ENCODE results near the gene STPG4.

The STPG4 gene

GRCh38 chr2:47051562-47051961 is 103.5 kb downstream of the STPG4 start:
- H3K36me3 ChIP-seq (ENCODE audit: insufficient read depth, low read length): no peaks in the 10 kb centered on the region
- DNase-seq (ENCODE audit: low read depth, low spot score): no peak
- H3K27ac ChIP-seq: no peak overlapping the region
- no peak for TF ChIP-seq FOXP2 (optimal IDR thresholded peaks at IDR 0.05; ENCODE audit: control extremely low read depth, extremely low read length, insufficient read depth)
- no peak overlapping the region for H3K4me3 ChIP-seq
- no peak overlapping the region for H3K9ac ChIP-seq (ENCODE audit: insufficient read length)
- H3K9me3 ChIP-seq (ENCODE audit: low read depth, low read length): no peaks in the 10 kb centered on the region

- TF ChIP-seq POLR2AphosphoS5 (IDR thresholded peaks at IDR 0.05; ENCODE audit: borderline replicate concordance, low read depth, low read length): no peak
- TF ChIP-seq FOXP2 (optimal IDR thresholded peaks at IDR 0.05; ENCODE audit: control extremely low read depth, extremely low read length, insufficient read depth): no peak
- no peak for TF ChIP-seq EZH2 (IDR thresholded peaks at IDR 0.05)
- no peak for DNase-seq (ENCODE audit: low read depth, low spot score)
- Histone ChIP-seq H3K9me3 (ENCODE audit: low read depth, low read length) (no peaks in the 10 kb centered on the region), H3K9ac (ENCODE audit: insufficient read length) (no peak overlapping the region), H3K4me3 (no peak overlapping the region), H3K36me3 (ENCODE audit: insufficient read depth, low read length) (no peaks in the 10 kb centered on the region), H3K27ac (no peak overlapping the region)
Observed at GRCh38 chr2:47050762-47051161, 104.3 kb downstream of the STPG4 start.

DNA sequence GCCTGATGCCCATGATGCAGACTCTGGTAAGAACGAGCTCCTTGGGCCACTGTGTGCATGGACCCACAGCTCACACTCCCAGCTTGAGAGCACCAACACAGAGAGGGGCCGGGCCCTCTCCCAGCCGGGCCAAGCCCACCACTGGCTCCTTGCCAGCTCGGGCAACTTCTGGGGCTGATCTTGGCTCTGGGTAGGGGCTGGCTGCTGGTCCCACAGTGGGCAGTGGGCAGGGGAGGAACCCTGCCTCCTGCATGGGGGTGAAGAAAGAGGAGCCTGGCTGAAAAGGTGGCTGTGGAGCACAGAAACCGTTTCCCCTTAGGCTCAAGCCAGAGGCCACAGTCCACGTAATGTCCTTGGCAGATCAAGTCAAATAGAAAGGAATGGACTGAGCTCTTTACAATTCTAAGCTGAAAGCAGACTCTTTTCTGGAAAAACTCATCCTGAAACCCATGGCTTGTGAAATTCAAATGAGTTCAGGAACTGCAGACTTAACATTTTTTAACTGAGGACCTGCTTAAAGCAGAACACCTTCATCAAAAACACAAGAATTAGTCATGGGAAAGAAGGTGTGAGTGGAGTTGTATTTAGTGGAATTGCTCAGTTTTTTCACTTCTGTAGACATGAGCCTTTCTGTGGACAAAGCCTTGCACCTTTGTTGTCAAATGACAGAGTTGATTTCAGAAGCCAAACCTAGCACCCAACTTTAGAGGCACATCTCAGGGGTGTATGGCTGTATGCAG is 104.9 kb downstream of the STPG4 start:
- no peaks in the 10 kb centered on the region for H3K36me3 ChIP-seq (ENCODE audit: insufficient read depth, low read length)
- H3K4me3 ChIP-seq: no peak overlapping the region
- H3K9ac ChIP-seq (ENCODE audit: insufficient read length): no peak overlapping the region
- H3K27ac ChIP-seq: no peak overlapping the region
- TF ChIP-seq FOXP2 (optimal IDR thresholded peaks at IDR 0.05; ENCODE audit: control extremely low read depth, extremely low read length, insufficient read depth) (no peak), EZH2 (IDR thresholded peaks at IDR 0.05) (no peak), POLR2AphosphoS5 (IDR thresholded peaks at IDR 0.05; ENCODE audit: borderline replicate concordance, low read depth, low read length) (no peak)
- H3K9me3 ChIP-seq (ENCODE audit: low read depth, low read length): no peaks in the 10 kb centered on the region
- no peak for DNase-seq (ENCODE audit: low read depth, low spot score)

- TF ChIP-seq FOXP2 (optimal IDR thresholded peaks at IDR 0.05; ENCODE audit: control extremely low read depth, extremely low read length, insufficient read depth): no peak
- no peak for TF ChIP-seq POLR2AphosphoS5 (IDR thresholded peaks at IDR 0.05; ENCODE audit: borderline replicate concordance, low read depth, low read length)
- TF ChIP-seq EZH2 (IDR thresholded peaks at IDR 0.05): no peak
- Histone ChIP-seq H3K4me3 (no peak overlapping the region), H3K36me3 (ENCODE audit: insufficient read depth, low read length) (no peaks in the 10 kb centered on the region), H3K9ac (ENCODE audit: insufficient read length) (no peak overlapping the region), H3K27ac (no peak overlapping the region), H3K9me3 (ENCODE audit: low read depth, low read length) (no peaks in the 10 kb centered on the region)
- DNase-seq (ENCODE audit: low read depth, low spot score): no peak
Observed at GRCh38 chr2:47049502-47049901, 105.6 kb downstream of the STPG4 start.

DNA sequence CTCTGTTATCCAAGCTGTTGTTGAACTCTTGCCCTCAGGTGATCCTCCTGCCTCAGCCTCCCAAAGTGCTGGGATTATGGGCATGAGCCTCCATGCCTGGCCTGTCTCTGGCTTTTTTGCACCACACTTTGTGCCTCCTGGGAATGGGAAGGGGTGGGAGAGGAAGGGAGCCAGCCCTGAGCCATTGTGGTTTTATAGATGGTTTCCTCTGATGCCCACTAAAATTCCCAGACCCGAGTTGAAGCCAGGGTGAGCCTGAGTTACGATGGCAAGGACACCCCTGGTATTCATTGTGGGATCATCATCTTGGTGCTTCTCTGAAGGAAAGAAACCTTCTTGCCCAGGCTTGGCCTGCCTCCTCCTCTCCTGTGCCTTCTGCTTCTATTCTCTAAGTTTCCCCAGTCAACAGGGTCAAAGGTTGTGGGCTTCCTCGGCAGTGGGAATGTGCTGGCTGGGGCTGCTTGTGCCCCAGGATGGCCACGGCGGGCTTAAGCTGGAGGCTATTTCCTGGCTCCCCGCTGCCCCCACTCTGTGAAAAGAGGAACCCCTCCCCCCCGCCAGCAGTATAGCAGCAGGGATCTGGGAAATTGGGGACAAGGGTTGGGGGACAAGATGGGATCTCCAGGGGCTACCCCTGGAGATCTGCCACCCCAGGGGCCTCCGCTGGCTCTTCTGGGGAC is 106.2 kb downstream of the STPG4 start:
- no peak for TF ChIP-seq FOXP2 (optimal IDR thresholded peaks at IDR 0.05; ENCODE audit: control extremely low read depth, extremely low read length, insufficient read depth)
- no peak for TF ChIP-seq EZH2 (IDR thresholded peaks at IDR 0.05)
- no peak for TF ChIP-seq POLR2AphosphoS5 (IDR thresholded peaks at IDR 0.05; ENCODE audit: borderline replicate concordance, low read depth, low read length)
- Histone ChIP-seq H3K27ac (no peak overlapping the region), H3K4me3 (no peak overlapping the region), H3K9ac (ENCODE audit: insufficient read length) (no peak overlapping the region), H3K36me3 (ENCODE audit: insufficient read depth, low read length) (no peaks in the 10 kb centered on the region), H3K9me3 (ENCODE audit: low read depth, low read length) (no peaks in the 10 kb centered on the region)
- no peak for DNase-seq (ENCODE audit: low read depth, low spot score)

- Histone ChIP-seq H3K9ac (ENCODE audit: insufficient read length) (no peak overlapping the region), H3K4me3 (no peak overlapping the region), H3K36me3 (ENCODE audit: insufficient read depth, low read length) (no peaks in the 10 kb centered on the region), H3K27ac (no peak overlapping the region), H3K9me3 (ENCODE audit: low read depth, low read length) (no peaks in the 10 kb centered on the region)
- DNase-seq (ENCODE audit: low read depth, low spot score): no peak
- TF ChIP-seq EZH2 (IDR thresholded peaks at IDR 0.05): no peak
- TF ChIP-seq POLR2AphosphoS5 (IDR thresholded peaks at IDR 0.05; ENCODE audit: borderline replicate concordance, low read depth, low read length): no peak
- TF ChIP-seq FOXP2 (optimal IDR thresholded peaks at IDR 0.05; ENCODE audit: control extremely low read depth, extremely low read length, insufficient read depth): no peak
Observed at GRCh38 chr2:47046271-47046670, 108.8 kb downstream of the STPG4 start.

DNA sequence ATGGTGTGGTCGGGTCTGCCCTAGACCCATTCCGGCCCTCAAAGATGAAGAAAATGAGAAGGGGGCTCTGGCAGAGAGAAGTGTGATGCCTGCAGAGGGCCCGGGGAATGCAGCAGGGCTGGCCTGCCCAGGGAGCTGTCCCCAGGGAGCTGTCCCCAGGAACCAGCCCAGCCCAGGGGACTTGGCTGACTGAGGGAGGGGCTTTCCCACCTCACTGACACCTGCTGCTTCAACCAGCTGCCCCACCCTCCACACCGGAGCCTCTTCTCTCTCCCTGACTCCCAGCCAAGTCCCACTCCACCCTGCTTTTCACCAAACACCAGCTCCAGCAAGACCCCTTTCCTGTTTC is 111.2 kb downstream of the STPG4 start:
- no peaks in the 10 kb centered on the region for H3K36me3 ChIP-seq (ENCODE audit: insufficient read depth, low read length)
- H3K9me3 ChIP-seq (ENCODE audit: low read depth, low read length): no peaks in the 10 kb centered on the region
- no peak overlapping the region for H3K4me3 ChIP-seq
- no peak for DNase-seq (ENCODE audit: low read depth, low spot score)
- TF ChIP-seq POLR2AphosphoS5 (IDR thresholded peaks at IDR 0.05; ENCODE audit: borderline replicate concordance, low read depth, low read length): no peak
- no peak for TF ChIP-seq FOXP2 (optimal IDR thresholded peaks at IDR 0.05; ENCODE audit: control extremely low read depth, extremely low read length, insufficient read depth)
- no peak for TF ChIP-seq EZH2 (IDR thresholded peaks at IDR 0.05)
- no peak overlapping the region for H3K27ac ChIP-seq
- no peak overlapping the region for H3K9ac ChIP-seq (ENCODE audit: insufficient read length)

DNA sequence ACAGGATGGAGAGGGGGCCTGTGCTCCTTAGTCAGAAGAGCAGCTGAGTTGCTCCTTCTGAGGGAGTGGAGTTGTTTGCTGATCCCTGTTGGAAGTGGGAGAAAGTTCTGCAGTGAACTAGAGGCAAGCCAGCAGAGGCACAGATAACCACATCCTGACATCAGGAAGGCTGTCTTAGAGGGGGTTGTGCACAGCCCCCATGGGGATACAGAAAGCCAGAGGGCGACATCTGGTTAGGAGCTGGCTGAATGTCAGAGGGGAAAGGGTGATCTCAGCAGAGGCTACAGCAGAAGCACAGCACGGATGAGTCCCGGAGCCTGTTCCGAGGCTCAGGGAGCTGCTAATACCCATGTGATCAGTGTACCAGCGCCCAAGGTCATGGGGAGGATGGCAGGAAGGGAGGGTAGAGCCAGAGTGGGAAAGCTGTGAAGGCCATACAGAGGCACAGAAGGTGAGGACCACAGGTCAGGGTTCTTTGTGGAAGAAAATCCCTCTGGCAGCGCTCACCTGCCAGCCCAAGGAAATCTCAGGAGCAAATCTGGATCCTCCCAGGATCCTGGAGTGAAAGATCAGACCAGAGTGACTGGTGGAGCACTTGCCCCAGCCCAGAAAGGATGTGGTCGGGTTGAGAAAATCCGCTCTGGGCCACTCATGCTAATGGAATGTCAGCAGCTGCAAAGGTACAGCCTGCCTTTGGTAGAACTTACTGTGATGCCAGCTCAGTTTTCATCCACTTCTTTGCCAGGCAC is 111.8 kb downstream of the STPG4 start:
- Histone ChIP-seq H3K4me3 (peak overlapping the region; percentile 40; the same call in 1 of the 2 replicates), H3K36me3 (ENCODE audit: insufficient read depth, low read length) (no peaks in the 10 kb centered on the region), H3K27ac (no peak overlapping the region), H3K9me3 (ENCODE audit: low read depth, low read length) (no peaks in the 10 kb centered on the region), H3K9ac (ENCODE audit: insufficient read length) (peak overlapping the region; percentile 13)
- no peak for TF ChIP-seq EZH2 (IDR thresholded peaks at IDR 0.05)
- no peak for TF ChIP-seq POLR2AphosphoS5 (IDR thresholded peaks at IDR 0.05; ENCODE audit: borderline replicate concordance, low read depth, low read length)
- TF ChIP-seq FOXP2 (optimal IDR thresholded peaks at IDR 0.05; ENCODE audit: control extremely low read depth, extremely low read length, insufficient read depth): no peak
- DNase-seq (ENCODE audit: low read depth, low spot score): no peak

All from SK-N-MC (cell line).